H1 (cell line): ENCODE results near the gene UTP20. TPM values are rescaled to one million over a fixed set of nuclear protein-coding genes. Genes with fewer than 3 reads are reported as not detected.
A peak's percentile ranks its signal among the peaks of the same experiment; 100 is the strongest.

Source experiments
- BACH1 ChIP-seq: IDR thresholded peaks from 2 replicates; pipeline ENCODE4 v1.6.1; 2012; ENCODE audit warnings: low read length, improper control_type of control experiment
- CEBPB ChIP-seq: IDR thresholded peaks from 2 replicates; pipeline ENCODE4 v1.6.1; 2012; ENCODE audit warnings: low read depth, low read length
- CHD2 ChIP-seq: IDR thresholded peaks from 2 replicates; pipeline ENCODE4 v1.6.1; 2012; ENCODE audit warnings: low read length, improper control_type of control experiment
- CHD7 ChIP-seq: fragments of 300-600 bp; sonication (generic); IDR thresholded peaks from 2 replicates; pipeline ENCODE4 v1.7.1; 2012; ENCODE audit warnings: low read length, moderate library complexity, mild to moderate bottlenecking, inconsistent platforms; ENCODE audit not compliant: insufficient replicate concordance
- EP300 ChIP-seq, 2 experiments: IDR thresholded peaks; 1 replicate in 1 of 2; 2 replicates in 1 of 2; pipeline ENCODE4 v1.6.1; 2011 to 2012; ENCODE audit warnings: low read depth in 2 of 2, low read length in 2 of 2, mild to moderate bottlenecking in 2 of 2, borderline replicate concordance in 1 of 2, inconsistent platforms in 1 of 2, moderate library complexity in 1 of 2
- KDM5A ChIP-seq: fragments of 200-600 bp; IDR thresholded peaks from 2 replicates; pipeline ENCODE4 v1.7.1; 2012; ENCODE audit warnings: mild to moderate bottlenecking, low read length, inconsistent platforms, mixed read lengths
- MAFK ChIP-seq: IDR thresholded peaks from 2 replicates; pipeline ENCODE4 v1.6.1; 2012; ENCODE audit warnings: low read depth, mild to moderate bottlenecking, improper control_type of control experiment, low read length
- NRF1 ChIP-seq: IDR thresholded peaks from 2 replicates; pipeline ENCODE4 v1.6.1; 2011; ENCODE audit warnings: mild to moderate bottlenecking, low read depth, low read length, improper control_type of control experiment
- POLR2A ChIP-seq, 2 experiments: IDR thresholded peaks; 1 replicate in 1 of 2; 2 replicates in 1 of 2; pipeline ENCODE4 v1.6.1; 2011; ENCODE audit warnings: low read depth in 2 of 2, low read length in 2 of 2, mild to moderate bottlenecking in 2 of 2; ENCODE audit errors: control extremely low read depth in 1 of 2
- RBBP5 ChIP-seq: IDR thresholded peaks from 2 replicates; pipeline ENCODE4 v1.7.1; 2012; ENCODE audit warnings: low read depth, mild to moderate bottlenecking, inconsistent platforms, low read length, moderate library complexity, borderline replicate concordance
- SP4 ChIP-seq: IDR thresholded peaks from 2 replicates; pipeline ENCODE4 v1.6.1; 2012; ENCODE audit warnings: low read length, inconsistent platforms
- SRF ChIP-seq: IDR thresholded peaks from 2 replicates; pipeline ENCODE4 v1.6.1; 2011; ENCODE audit warnings: mild to moderate bottlenecking, low read depth, low read length, moderate library complexity
- TBP ChIP-seq: IDR thresholded peaks from 2 replicates; pipeline ENCODE4 v1.6.1; 2011; ENCODE audit warnings: low read depth, low read length, improper control_type of control experiment
- polyA plus RNA-seq, 7 experiments: library from polyadenylated mRNA; depleted of rRNA in 3 of 7; stranded (reverse) in 5 of 7; unstranded in 2 of 7; fragments of >200 nt in 5 of 7; fragments of 200-250 nt in 2 of 7; gene quantifications; 1 replicate in 5 of 7; 2 replicates in 1 of 7; 4 replicates in 1 of 7; pipeline versions ENCODE4 v1.2.1 to v1.2.3, GENCODE V29; 2011 to 2013; ENCODE audit warnings: missing spikeins in 2 of 7, mixed read lengths in 2 of 7
- total RNA-seq: library from RNA; stranded (reverse); fragmentation: NEBNext Ultra II Directional; extraction: Animal tissue kit (Norgen Biotek cat#: 25700); gene quantifications from 2 replicates; pipeline ENCODE4 v1.2.1, GENCODE V29; 2021

Gene UTP20
- total and polyA plus RNA-seq, 2 of the 8 experiments (the other 6 are each of a cell fraction or from before 2014, with no cell fraction given) = 8.5 to 48.4 TPM

- TF ChIP-seq CHD7 = no peak
- no peak for TF ChIP-seq MAFK
- peak; percentile 56 to 93 for TF ChIP-seq POLR2A (IDR thresholded peaks at IDR 0.05; ENCODE audit: control extremely low read depth in 1 of 2, low read depth in 2 of 2, low read length in 2 of 2)
- TF ChIP-seq NRF1 = peak; percentile 68
- TF ChIP-seq RBBP5 = no peak
- no peak for TF ChIP-seq SRF
- no peak for TF ChIP-seq EP300 (IDR thresholded peaks at IDR 0.05; ENCODE audit: borderline replicate concordance in 1 of 2, low read depth in 2 of 2, low read length in 2 of 2)
- no peak for TF ChIP-seq BACH1
- TF ChIP-seq TBP = peak; percentile 70
- TF ChIP-seq SP4 = peak; percentile 85; the same call in 1 of the 2 replicates
- TF ChIP-seq CEBPB = no peak
- TF ChIP-seq CHD2 = no peak
- TF ChIP-seq KDM5A = peak; percentile 98
Observed at GRCh38 chr12:101280006-101280505, at the start of gene UTP20 (continued).
